Smooth muscle cell (in vitro differentiated cells): Measurements from ENCODE around the gene ST6GALNAC2. TPM values are rescaled to one million over a fixed set of nuclear protein-coding genes. Genes with fewer than 3 reads are reported as not detected.
"Not testable (repeated sequence)": the region's sequence is repeated elsewhere in the genome, so short reads cannot be mapped to it uniquely, and the experiment has no call there.

ENCODE experiments used
- DNase-seq: peaks from one replicate; lab custom pipeline; 2025; ENCODE audit not compliant: unreplicated experiment; lab: John Stamatoyannopoulos, UW
- H2AFZ ChIP-seq: fragments of 200-600 bp; sonication (generic); 2 replicates; pipeline ENCODE4 v1.6.0; 2016; ENCODE audit warnings: antibody characterized with exemption, low read depth, mild to moderate bottlenecking
- H3F3A ChIP-seq: fragments of 200-600 bp; sonication (generic); 2 replicates; pipeline ENCODE4 v1.6.0; 2017; ENCODE audit warnings: antibody characterized with exemption, low read depth
- H3K27ac ChIP-seq: fragments of 200-600 bp; sonication (generic); 2 replicates; pipeline ENCODE4 v1.5.1; 2016; ENCODE audit warnings: low read depth, mild to moderate bottlenecking
- H3K27me3 ChIP-seq: fragments of 200-600 bp; sonication (generic); 2 replicates; pipeline ENCODE4 v1.6.1; 2016; ENCODE audit warnings: low read depth, mild to moderate bottlenecking
- H3K36me3 ChIP-seq: fragments of 200-600 bp; sonication (generic); 2 replicates; pipeline ENCODE4 v1.5.1; 2016; ENCODE audit warnings: low read depth
- H3K4me1 ChIP-seq: fragments of 200-600 bp; sonication (generic); 2 replicates; pipeline ENCODE4 v1.5.1; 2016; ENCODE audit warnings: low read depth
- H3K4me2 ChIP-seq: fragments of 200-600 bp; sonication (generic); 2 replicates; pipeline ENCODE4 v1.6.0; 2016; ENCODE audit warnings: mild to moderate bottlenecking
- H3K4me3 ChIP-seq: fragments of 200-600 bp; sonication (generic); 2 replicates; pipeline ENCODE4 v1.5.1; 2016; ENCODE audit warnings: mild to moderate bottlenecking
- H3K79me2 ChIP-seq: fragments of 200-600 bp; sonication (generic); 2 replicates; pipeline ENCODE4 v1.6.0; 2016; ENCODE audit warnings: low read depth, mild to moderate bottlenecking
- H3K9ac ChIP-seq: fragments of 200-600 bp; sonication (generic); 2 replicates; pipeline ENCODE4 v1.6.0; 2016; ENCODE audit warnings: low read depth
- H3K9me3 ChIP-seq: fragments of 200-600 bp; sonication (generic); replicated peaks from 2 replicates; pipeline ENCODE4 v1.5.1; 2016; ENCODE audit warnings: low read depth
- H4K20me1 ChIP-seq: fragments of 200-600 bp; sonication (generic); 2 replicates; pipeline ENCODE4 v1.6.0; 2016; ENCODE audit warnings: low read depth
- whole genome bisulfite sequencing: methylation state at CpG from one replicate; pipeline ENCODE4 v1.1.7; 2016; ENCODE audit warnings: low lambda C conversion rate; 5-methylcytosine and 5-hydroxymethylcytosine counted together
- polyA plus RNA-seq: library from polyadenylated mRNA; unstranded; fragments of >200 nt; fragmentation: Nextera tagmentation; extraction: Ambion mirVana; gene quantifications from 2 replicates; pipeline ENCODE4 v1.2.1, GENCODE V29; 2016
- total RNA-seq: library from RNA; depleted of rRNA; stranded (reverse); fragments of >200 nt; gene quantifications from 2 replicates; pipeline ENCODE4 v1.2.3, GENCODE V29; 2014
- TF ChIP-seq, protein P1 (sequence below): fragments of 200-600 bp; sonication (generic); IDR thresholded peaks from 2 replicates; pipeline ENCODE4 v1.5.1; 2017; ENCODE audit warnings: borderline replicate concordance, mild to moderate bottlenecking, antibody characterized with exemption; ENCODE audit not compliant: insufficient read depth, poor library complexity, severe bottlenecking

Gene ST6GALNAC2
- total and polyA plus RNA-seq, 2 experiments from 2014 or later: 1.2 to 6.9 TPM

DNA sequence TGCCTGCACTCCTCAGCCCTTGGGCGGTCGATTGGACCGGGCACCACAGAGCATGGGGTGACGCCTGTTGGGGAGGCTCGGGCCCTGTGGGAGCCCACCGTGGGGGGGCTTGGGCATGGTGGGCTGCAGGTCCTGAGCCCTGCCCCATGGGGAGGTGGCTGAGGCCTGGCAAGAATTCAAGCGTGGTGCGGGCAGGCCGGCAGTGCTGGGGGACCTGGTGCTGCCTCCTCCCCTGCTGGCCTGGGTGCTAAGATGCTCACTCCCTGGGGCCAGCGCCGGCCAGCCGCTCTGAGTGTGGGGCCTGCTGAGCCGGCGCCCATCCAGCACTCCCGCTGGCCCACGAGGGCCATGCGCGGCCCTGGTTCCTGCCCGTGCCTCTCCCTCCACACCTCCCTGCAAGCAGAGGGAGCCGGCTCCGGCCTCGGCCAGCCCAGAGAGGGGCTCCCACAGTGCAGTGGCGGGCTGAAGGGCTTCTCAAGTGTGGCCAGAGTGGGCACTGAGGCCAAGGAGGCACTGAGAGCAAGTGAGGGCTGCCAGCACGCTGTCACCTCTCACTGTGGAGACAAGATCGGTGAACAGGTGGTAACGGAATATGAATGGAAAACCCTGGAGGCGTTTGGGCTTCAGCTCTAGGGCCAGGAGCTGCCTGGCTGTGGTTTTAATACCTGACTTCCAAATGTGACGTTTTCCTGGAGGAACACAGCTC is 29.4 kb upstream of the ST6GALNAC2 start:
- 97% methylated on average over 27 of the region's 28 CpGs for WGBS
- H3K9ac ChIP-seq: no peak overlapping the region
- H3K79me2 ChIP-seq: no peaks in the 10 kb centered on the region
- no peaks in the 10 kb centered on the region for H3K36me3 ChIP-seq
- no peak overlapping the region for H3K4me2 ChIP-seq
- H3K4me1 ChIP-seq: no peaks in the 10 kb centered on the region
- H4K20me1 ChIP-seq: no peaks in the 10 kb centered on the region
- H2AFZ ChIP-seq: no peak overlapping the region
- H3K27ac ChIP-seq: no peak overlapping the region
- TF ChIP-seq, protein P1, sequence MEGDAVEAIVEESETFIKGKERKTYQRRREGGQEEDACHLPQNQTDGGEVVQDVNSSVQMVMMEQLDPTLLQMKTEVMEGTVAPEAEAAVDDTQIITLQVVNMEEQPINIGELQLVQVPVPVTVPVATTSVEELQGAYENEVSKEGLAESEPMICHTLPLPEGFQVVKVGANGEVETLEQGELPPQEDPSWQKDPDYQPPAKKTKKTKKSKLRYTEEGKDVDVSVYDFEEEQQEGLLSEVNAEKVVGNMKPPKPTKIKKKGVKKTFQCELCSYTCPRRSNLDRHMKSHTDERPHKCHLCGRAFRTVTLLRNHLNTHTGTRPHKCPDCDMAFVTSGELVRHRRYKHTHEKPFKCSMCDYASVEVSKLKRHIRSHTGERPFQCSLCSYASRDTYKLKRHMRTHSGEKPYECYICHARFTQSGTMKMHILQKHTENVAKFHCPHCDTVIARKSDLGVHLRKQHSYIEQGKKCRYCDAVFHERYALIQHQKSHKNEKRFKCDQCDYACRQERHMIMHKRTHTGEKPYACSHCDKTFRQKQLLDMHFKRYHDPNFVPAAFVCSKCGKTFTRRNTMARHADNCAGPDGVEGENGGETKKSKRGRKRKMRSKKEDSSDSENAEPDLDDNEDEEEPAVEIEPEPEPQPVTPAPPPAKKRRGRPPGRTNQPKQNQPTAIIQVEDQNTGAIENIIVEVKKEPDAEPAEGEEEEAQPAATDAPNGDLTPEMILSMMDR: no peak
- DNase-seq: no peak
- H3F3A ChIP-seq: no peaks in the 10 kb centered on the region
- H3K27me3 ChIP-seq: peaks cover 7% of the 10 kb centered on the region
- no peak overlapping the region for H3K4me3 ChIP-seq
- no peaks in the 10 kb centered on the region for H3K9me3 ChIP-seq

DNA sequence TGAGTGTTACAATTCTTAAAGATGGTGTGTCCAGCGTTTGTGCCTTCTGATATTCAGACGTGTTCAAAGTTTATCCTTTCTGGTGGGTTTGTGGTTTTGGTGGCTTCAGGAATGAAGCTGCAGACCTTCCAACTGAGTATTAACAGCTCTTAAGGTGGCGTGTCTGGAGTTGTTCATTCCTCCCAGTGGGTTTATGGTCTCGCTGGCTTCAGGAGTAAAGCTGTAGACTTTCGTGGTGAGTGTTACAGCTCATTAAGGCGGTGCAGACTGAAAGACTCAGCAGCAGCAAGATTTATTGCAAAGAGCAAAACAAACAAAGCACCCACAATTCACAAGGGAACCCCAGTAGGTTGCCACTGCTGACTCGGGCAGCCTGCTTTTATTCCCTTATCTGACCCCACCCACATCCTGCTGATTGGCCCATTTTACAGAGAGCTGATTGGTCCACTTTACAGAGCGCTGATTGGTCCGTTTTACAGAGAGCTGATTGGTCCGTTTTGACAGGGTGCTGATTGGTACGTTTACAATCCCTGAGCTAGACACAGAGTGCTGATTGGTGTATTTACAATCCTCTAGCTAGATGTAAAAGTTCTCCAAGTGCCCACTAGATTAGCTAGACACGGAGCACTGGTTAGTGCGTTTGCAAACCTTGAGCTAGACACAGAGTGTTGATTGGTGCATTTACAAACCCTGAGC is 28.6 kb upstream of the ST6GALNAC2 start:
- 54% methylated on average over 13 of the region's 13 CpGs for WGBS
- not testable (repeated sequence) for H3F3A ChIP-seq, DNase-seq, H3K27me3 ChIP-seq, H3K79me2 ChIP-seq, H2AFZ ChIP-seq, H3K27ac ChIP-seq, H3K36me3 ChIP-seq, H3K4me3 ChIP-seq, H3K4me1 ChIP-seq, H3K9ac ChIP-seq, H4K20me1 ChIP-seq, H3K9me3 ChIP-seq
- H3K4me2 ChIP-seq: peak overlapping the region; percentile 29

DNA sequence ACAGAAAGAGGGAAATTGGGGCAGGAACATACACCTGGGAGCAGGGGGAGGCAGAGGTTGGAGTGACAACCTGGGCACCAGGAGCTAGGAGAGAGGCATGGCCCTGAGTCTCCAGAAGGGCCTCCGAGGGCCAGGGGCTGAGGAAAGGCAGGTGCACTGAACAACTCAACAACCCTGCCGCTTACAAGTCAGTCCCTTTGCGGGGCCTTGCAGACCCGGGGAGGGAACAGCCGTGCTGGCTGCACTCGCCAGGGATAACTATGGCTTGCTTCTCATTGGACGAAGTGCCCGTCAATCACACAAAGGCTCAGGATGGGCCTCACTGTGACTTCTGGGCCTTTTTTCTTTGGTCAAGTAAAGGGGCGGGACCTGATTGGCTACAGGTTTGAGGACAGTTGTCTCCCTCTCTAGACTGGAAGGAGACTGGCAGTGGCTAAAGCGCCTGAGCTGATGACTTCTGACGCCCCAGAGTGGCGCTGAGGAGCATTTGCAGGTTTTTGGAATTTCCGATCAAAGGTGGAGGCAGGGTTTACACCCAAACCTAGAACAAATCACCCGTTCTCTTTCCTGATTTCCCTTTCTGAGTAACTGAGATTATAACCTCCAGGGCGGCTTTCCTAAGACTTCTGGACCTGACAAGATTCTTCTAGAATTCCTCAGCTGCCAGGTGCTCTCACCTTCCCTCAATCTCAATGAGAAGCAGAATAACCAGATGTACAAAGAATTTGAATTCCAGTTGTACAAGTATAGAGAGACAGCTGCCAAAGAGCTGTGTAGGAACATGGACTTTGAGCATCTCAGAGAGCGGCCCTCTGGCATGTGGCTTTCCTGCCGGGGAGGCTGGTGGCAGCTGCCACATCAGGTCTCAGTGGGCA is 27.6 kb upstream of the ST6GALNAC2 start:
- no peak overlapping the region for H2AFZ ChIP-seq
- H3K27ac ChIP-seq: no peak overlapping the region

More for the DNA sequence above, 27.6 kb upstream of the ST6GALNAC2 start:
- H3K4me2 ChIP-seq: peak overlapping the region; percentile 29
- WGBS: 74% methylated on average over 17 of the region's 17 CpGs
- H3F3A ChIP-seq: no peaks in the 10 kb centered on the region
- H3K79me2 ChIP-seq: no peaks in the 10 kb centered on the region
- TF ChIP-seq, protein P1: no peak
- no peaks in the 10 kb centered on the region for H4K20me1 ChIP-seq
- H3K27me3 ChIP-seq: no peaks in the 10 kb centered on the region
- no peak overlapping the region for H3K4me3 ChIP-seq
- no peak for DNase-seq
- H3K9ac ChIP-seq: no peak overlapping the region
- no peaks in the 10 kb centered on the region for H3K9me3 ChIP-seq
- H3K4me1 ChIP-seq: no peaks in the 10 kb centered on the region
- H3K36me3 ChIP-seq: no peaks in the 10 kb centered on the region
